Natural killer cell (primary cell): Measurements from ENCODE around the gene GSG1L. TPM values are rescaled to one million over a fixed set of nuclear protein-coding genes. Genes with fewer than 3 reads are reported as not detected.

ENCODE experiments used
- ATAC-seq, 3 donors: fragments of 150-1000 bp in 2 of 3; fragments of 200-7000 bp in 1 of 3; cut with Tn5 transposase; 1 replicate in 1 of 3; 2 replicates in 2 of 3; pipeline ENCODE4 v1.10.0; 2021; ENCODE audit warnings: mild to moderate bottlenecking in 2 of 3, moderate library complexity in 2 of 3
- DNase-seq, 2 donors: peaks; one replicate each; pipeline versions ENCODE4 v3.0.0 to v3.0.0-alpha.2; 2013 to 2021; ENCODE audit warnings: mixed read lengths in 1 of 2
- H3K27ac ChIP-seq: one replicate; pipeline ENCODE4 v1.5.1; 2013; ENCODE audit warnings: mild to moderate bottlenecking, low read length
- H3K27me3 ChIP-seq: one replicate; pipeline ENCODE4 v1.6.1; 2013; ENCODE audit warnings: low read length; ENCODE audit not compliant: control insufficient read depth, insufficient read depth
- H3K36me3 ChIP-seq: one replicate; pipeline ENCODE4 v1.6.1; 2013; ENCODE audit warnings: low read length; ENCODE audit not compliant: control insufficient read depth, insufficient read depth
- H3K4me1 ChIP-seq: one replicate; pipeline ENCODE4 v1.6.1; 2013; ENCODE audit warnings: low read length; ENCODE audit not compliant: control insufficient read depth, insufficient read depth
- H3K4me3 ChIP-seq: one replicate; pipeline ENCODE4 v1.5.1; 2013; ENCODE audit warnings: low read length
- H3K9me3 ChIP-seq: one replicate; pipeline ENCODE4 v1.6.1; 2013; ENCODE audit warnings: low read length; ENCODE audit not compliant: control insufficient read depth, insufficient read depth
- H3K27ac Mint-ChIP-seq, 2 donors: one replicate each; pipeline ENCODE4 v1.8.0; 2022; ENCODE audit warnings: mild to moderate bottlenecking in 2 of 2, mixed read lengths in 2 of 2, moderate library complexity in 1 of 2
- H3K27me3 Mint-ChIP-seq, 2 donors: one replicate each; pipeline ENCODE4 v1.8.0; 2022; ENCODE audit warnings: low read depth in 2 of 2, mixed read lengths in 2 of 2
- H3K36me3 Mint-ChIP-seq: one replicate; pipeline ENCODE4 v1.8.0; 2022; ENCODE audit warnings: mixed read lengths
- H3K4me1 Mint-ChIP-seq, 2 donors: one replicate each; pipeline ENCODE4 v1.8.0; 2022; ENCODE audit warnings: mixed read lengths in 2 of 2
- H3K4me3 Mint-ChIP-seq: one replicate; pipeline ENCODE4 v1.8.0; 2022; ENCODE audit warnings: mild to moderate bottlenecking, moderate library complexity, mixed read lengths
- H3K9me3 Mint-ChIP-seq, 2 donors: one replicate each; pipeline ENCODE4 v1.8.0; 2022; ENCODE audit warnings: mixed read lengths in 2 of 2
- CTCF ChIP-seq: fragments of 200-600 bp; IDR thresholded peaks from one replicate; pipeline ENCODE4 v1.8.0; 2022; ENCODE audit warnings: antibody characterized with exemption
- WGBS: methylation state at CpG from one replicate; pipeline ENCODE4 v1.1.7; 2013; ENCODE audit warnings: missing lambda C conversion rate; ENCODE audit not compliant: insufficient coverage; 5-methylcytosine and 5-hydroxymethylcytosine counted together
- intact Hi-C: fragments of 100-400 bp; cut with micrococcal nuclease; formaldehyde crosslinking; loops from one replicate; pipeline ENCODE4 v1.14.2; 2022
- total RNA-seq, 4 donors: library from RNA; stranded (reverse); fragments of 120-200 nt in 1 of 4; gene quantifications; one replicate each; pipeline versions ENCODE4 v1.2.3 to v1.2.4, GENCODE V29; 2013 to 2022

GSG1L gene
- total RNA-seq, 3 donors from 2014 or later (not counting 1 experiment from before 2014, with no cell fraction given), result 0.25 TPM; not detected in 2

GRCh38 chr16:28013392-28013791 is 50.1 kb downstream of the GSG1L start:
- H3K27ac Mint-ChIP-seq, result no peak overlapping the region
- intact Hi-C loops, result no loop called here
- Histone ChIP-seq H3K36me3 (no peaks in the 10 kb centered on the region), H3K27me3 (no peaks in the 10 kb centered on the region), H3K4me3 (no peak overlapping the region), H3K27ac (no peak overlapping the region), H3K9me3 (no peaks in the 10 kb centered on the region), H3K4me1 (no peaks in the 10 kb centered on the region)
- WGBS, result 86% methylated on average over 6 of the region's 6 CpGs
- peaks cover 17 to 18% of the 10 kb centered on the region in 2 donors for H3K27me3 Mint-ChIP-seq
- no peaks in the 10 kb centered on the region for H3K4me1 Mint-ChIP-seq
- TF ChIP-seq CTCF, result no peak
- DNase-seq, result no peak
- H3K36me3 Mint-ChIP-seq, result no peaks in the 10 kb centered on the region
- H3K9me3 Mint-ChIP-seq, result no peaks in the 10 kb centered on the region
- H3K4me3 Mint-ChIP-seq, result no peak overlapping the region
- no peak for ATAC-seq

GRCh38 chr16:28011971-28012445 is 51.5 kb downstream of the GSG1L start:
- no peaks in the 10 kb centered on the region for H3K36me3 ChIP-seq
- H3K4me1 ChIP-seq, result no peaks in the 10 kb centered on the region
- 80% methylated on average over 7 of the region's 7 CpGs for WGBS
- Mint-ChIP-seq H3K4me3 (no peak overlapping the region), H3K36me3 (no peaks in the 10 kb centered on the region), H3K9me3 (no peaks in the 10 kb centered on the region), H3K27me3 (peaks cover 15% of the 10 kb centered on the region in 2 donors), H3K4me1 (no peaks in the 10 kb centered on the region), H3K27ac (no peak overlapping the region)
- no peak overlapping the region for H3K27ac ChIP-seq
- intact Hi-C loops, result no loop called here
- no peaks in the 10 kb centered on the region for H3K9me3 ChIP-seq
- DNase-seq, result no peak
- no peak for ATAC-seq
- H3K4me3 ChIP-seq, result no peak overlapping the region
- no peaks in the 10 kb centered on the region for H3K27me3 ChIP-seq
- no peak for TF ChIP-seq CTCF

- no peak for TF ChIP-seq CTCF
- H3K36me3 ChIP-seq, result no peaks in the 10 kb centered on the region
- H3K27me3 ChIP-seq, result no peaks in the 10 kb centered on the region
- no peaks in the 10 kb centered on the region for H3K4me1 Mint-ChIP-seq
- no peak overlapping the region for H3K4me3 Mint-ChIP-seq
- no peak overlapping the region for H3K27ac Mint-ChIP-seq
- no peaks in the 10 kb centered on the region for H3K4me1 ChIP-seq
- H3K27ac ChIP-seq, result no peak overlapping the region
- no peak overlapping the region for H3K4me3 ChIP-seq
- no peaks in the 10 kb centered on the region for H3K9me3 Mint-ChIP-seq
- H3K9me3 ChIP-seq, result no peaks in the 10 kb centered on the region
- H3K27me3 Mint-ChIP-seq, result peaks cover 7 to 12% of the 10 kb centered on the region in 2 donors
- no peaks in the 10 kb centered on the region for H3K36me3 Mint-ChIP-seq
- intact Hi-C loops, result no loop called here
- no peak for ATAC-seq
- DNase-seq, result no peak
- 90% methylated on average over 11 of the region's 11 CpGs for WGBS
Measured at GRCh38 chr16:28011223-28011622, 52.3 kb downstream of the GSG1L start.

- ATAC-seq (no peak), DNase-seq (no peak)
- no peak for TF ChIP-seq CTCF
- Histone ChIP-seq H3K36me3 (no peaks in the 10 kb centered on the region), H3K9me3 (no peaks in the 10 kb centered on the region), H3K4me1 (no peaks in the 10 kb centered on the region), H3K27me3 (no peaks in the 10 kb centered on the region), H3K4me3 (no peak overlapping the region), H3K27ac (no peak overlapping the region)
- no peaks in the 10 kb centered on the region for H3K9me3 Mint-ChIP-seq
- no peak overlapping the region for H3K27ac Mint-ChIP-seq
- WGBS, result 43% methylated on average over 9 of the region's 9 CpGs
- intact Hi-C loops, result no loop called here
- H3K4me3 Mint-ChIP-seq, result no peak overlapping the region
- peaks cover 7 to 12% of the 10 kb centered on the region in 2 donors for H3K27me3 Mint-ChIP-seq
- no peaks in the 10 kb centered on the region for H3K4me1 Mint-ChIP-seq
- no peaks in the 10 kb centered on the region for H3K36me3 Mint-ChIP-seq
Measured at GRCh38 chr16:28010671-28011070, 52.8 kb downstream of the GSG1L start.
